ES-I3 (cell line): ENCODE results near the gene FARS2.

Experiments
- H3K36me3 ChIP-seq: 2 replicates; pipeline ENCODE4 v1.6.1; 2013; ENCODE audit warnings: mild to moderate bottlenecking, low read length, control low read depth, moderate library complexity; ENCODE audit not compliant: insufficient read depth
- H3K4me1 ChIP-seq: 2 replicates; pipeline ENCODE4 v1.6.1; 2013; ENCODE audit warnings: mild to moderate bottlenecking, control low read depth, low read length; ENCODE audit not compliant: insufficient read depth
- H3K9ac ChIP-seq: 2 replicates; pipeline ENCODE4 v1.6.1; 2013; ENCODE audit warnings: low read depth, mild to moderate bottlenecking, low read length, moderate library complexity
- H3K9me3 ChIP-seq: 2 replicates; pipeline ENCODE4 v1.6.1; 2013; ENCODE audit warnings: mild to moderate bottlenecking, low read length, moderate library complexity; ENCODE audit not compliant: control insufficient read depth, insufficient read depth

The FARS2 gene

GRCh38 chr6:5622276-5623005 is 361.1 kb downstream of the FARS2 start:
- H3K36me3 ChIP-seq = no peaks in the 10 kb centered on the region

GRCh38 chr6:5623769-5624168 is 362.5 kb downstream of the FARS2 start:
- Histone ChIP-seq H3K9ac (no peak overlapping the region), H3K9me3 (no peaks in the 10 kb centered on the region), H3K36me3 (no peaks in the 10 kb centered on the region), H3K4me1 (0 out of 2 replicates have a peak, but pooled peaks cover 5% of the 10 kb centered on the region)

More at GRCh38 chr6:5622276-5623005, 361.1 kb downstream of the FARS2 start:
- Histone ChIP-seq H3K9ac (no peak overlapping the region), H3K4me1 (no peaks in the 10 kb centered on the region), H3K9me3 (no peaks in the 10 kb centered on the region)

GRCh38 chr6:5624256-5624655 is 362.9 kb downstream of the FARS2 start:
- no peaks in the 10 kb centered on the region for H3K36me3 ChIP-seq
- H3K9ac ChIP-seq = no peak overlapping the region
- 0 out of 2 replicates have a peak, but pooled peaks cover 5% of the 10 kb centered on the region for H3K4me1 ChIP-seq
- H3K9me3 ChIP-seq = no peaks in the 10 kb centered on the region

- H3K9me3 ChIP-seq = no peaks in the 10 kb centered on the region
- no peaks in the 10 kb centered on the region for H3K36me3 ChIP-seq
- 0 out of 2 replicates have a peak, but pooled peaks cover 5% of the 10 kb centered on the region for H3K4me1 ChIP-seq
- no peak overlapping the region for H3K9ac ChIP-seq
Observed at GRCh38 chr6:5626727-5627426, 365.6 kb downstream of the FARS2 start.

GRCh38 chr6:5630636-5631035 is 369.3 kb downstream of the FARS2 start:
- no peaks in the 10 kb centered on the region for H3K9me3 ChIP-seq
- 0 out of 2 replicates have a peak, but pooled peaks cover 5% of the 10 kb centered on the region for H3K4me1 ChIP-seq
- no peak overlapping the region for H3K9ac ChIP-seq
- H3K36me3 ChIP-seq = no peaks in the 10 kb centered on the region

GRCh38 chr6:5632348-5632935 is 371.1 kb downstream of the FARS2 start:
- Histone ChIP-seq H3K4me1 (0 out of 2 replicates have a peak, but pooled peaks cover 5% of the 10 kb centered on the region), H3K9ac (no peak overlapping the region), H3K36me3 (no peaks in the 10 kb centered on the region), H3K9me3 (no peaks in the 10 kb centered on the region)

- no peaks in the 10 kb centered on the region for H3K4me1 ChIP-seq
- H3K9ac ChIP-seq = no peak overlapping the region
- H3K9me3 ChIP-seq = no peaks in the 10 kb centered on the region
- H3K36me3 ChIP-seq = no peaks in the 10 kb centered on the region
Observed at GRCh38 chr6:5634525-5634924, 373.2 kb downstream of the FARS2 start.

- H3K4me1 ChIP-seq = no peaks in the 10 kb centered on the region
- H3K36me3 ChIP-seq = no peaks in the 10 kb centered on the region
- H3K9ac ChIP-seq = no peak overlapping the region
- peaks cover 8% of the 10 kb centered on the region; the same call in 1 of the 2 replicates for H3K9me3 ChIP-seq
Observed at GRCh38 chr6:5636210-5637030, 375.1 kb downstream of the FARS2 start.

GRCh38 chr6:5637714-5638113 is 376.4 kb downstream of the FARS2 start:
- Histone ChIP-seq H3K9ac (no peak overlapping the region), H3K4me1 (no peaks in the 10 kb centered on the region), H3K9me3 (peaks cover 8% of the 10 kb centered on the region; the same call in 1 of the 2 replicates), H3K36me3 (no peaks in the 10 kb centered on the region)

GRCh38 chr6:5638666-5639065 is 377.4 kb downstream of the FARS2 start:
- no peak overlapping the region for H3K9ac ChIP-seq
- H3K9me3 ChIP-seq = peaks cover 8% of the 10 kb centered on the region; the same call in 1 of the 2 replicates
- H3K36me3 ChIP-seq = no peaks in the 10 kb centered on the region
- no peaks in the 10 kb centered on the region for H3K4me1 ChIP-seq

GRCh38 chr6:5639193-5639592 is 377.9 kb downstream of the FARS2 start:
- Histone ChIP-seq H3K4me1 (no peaks in the 10 kb centered on the region), H3K9me3 (peaks cover 8% of the 10 kb centered on the region; the same call in 1 of the 2 replicates), H3K36me3 (no peaks in the 10 kb centered on the region), H3K9ac (no peak overlapping the region)

- Histone ChIP-seq H3K9ac (no peak overlapping the region), H3K36me3 (no peaks in the 10 kb centered on the region), H3K9me3 (peaks cover 8% of the 10 kb centered on the region; the same call in 1 of the 2 replicates), H3K4me1 (no peaks in the 10 kb centered on the region)
Observed at GRCh38 chr6:5640614-5641013, 379.3 kb downstream of the FARS2 start.

- Histone ChIP-seq H3K9ac (no peak overlapping the region), H3K4me1 (no peaks in the 10 kb centered on the region), H3K36me3 (no peaks in the 10 kb centered on the region), H3K9me3 (peaks cover 8% of the 10 kb centered on the region; the same call in 1 of the 2 replicates)
Observed at GRCh38 chr6:5644523-5645185, 383.3 kb downstream of the FARS2 start.
